ENCODE data around the gene BBS5.

BBS5 gene

GRCh38 chr2:169493360-169493759, 14.1 kb downstream of the BBS5 start:
- Histone ChIP-seq H3K9me3 (ENCODE audit: severe bottlenecking) (no peaks in the 10 kb centered on the region), H3K27ac (ENCODE audit: poor library complexity, severe bottlenecking) (no peak overlapping the region), H3K4me3 (ENCODE audit: severe bottlenecking) (no peak overlapping the region), H3K36me3 (ENCODE audit: low read depth) (peaks cover 5% of the 10 kb centered on the region), H3K4me1 (ENCODE audit: insufficient read depth, poor library complexity, severe bottlenecking) (no peaks in the 10 kb centered on the region), H3K27me3 (ENCODE audit: insufficient read depth, poor library complexity, severe bottlenecking) (no peaks in the 10 kb centered on the region)
- ATAC-seq (ENCODE audit: low read depth) (no peak), DNase-seq (ENCODE audit: low spot score) (no peak)
- TF ChIP-seq CTCF (IDR thresholded peaks at IDR 0.05; ENCODE audit: poor library complexity, severe bottlenecking): no peak

- H3K4me1 ChIP-seq (ENCODE audit: insufficient read depth, poor library complexity, severe bottlenecking): no peaks in the 10 kb centered on the region
- TF ChIP-seq CTCF (IDR thresholded peaks at IDR 0.05; ENCODE audit: poor library complexity, severe bottlenecking): no peak
These were observed 16.1 kb downstream of the BBS5 start for GRCh38 chr2:169495310-169495928.

GRCh38 chr2:169504651-169505050, 25.4 kb downstream of the BBS5 start:
- ATAC-seq (ENCODE audit: low read depth): no peak

More at GRCh38 chr2:169495310-169495928, 16.1 kb downstream of the BBS5 start:
- ATAC-seq (ENCODE audit: low read depth): no peak
- no peaks in the 10 kb centered on the region for H3K9me3 ChIP-seq (ENCODE audit: severe bottlenecking)
- H3K27me3 ChIP-seq (ENCODE audit: insufficient read depth, poor library complexity, severe bottlenecking): no peaks in the 10 kb centered on the region
- H3K27ac ChIP-seq (ENCODE audit: poor library complexity, severe bottlenecking): no peak overlapping the region
- H3K36me3 ChIP-seq (ENCODE audit: low read depth): peaks cover 5% of the 10 kb centered on the region; the same call in 1 of the 2 replicates
- H3K4me3 ChIP-seq (ENCODE audit: severe bottlenecking): no peak overlapping the region
- DNase-seq (ENCODE audit: low spot score): no peak

GRCh38 chr2:169507698-169508097, 28.4 kb downstream of the BBS5 start:
- peaks cover 7% of the 10 kb centered on the region for H3K36me3 ChIP-seq (ENCODE audit: low read depth)
- DNase-seq (ENCODE audit: low spot score): no peak
- H3K4me1 ChIP-seq (ENCODE audit: insufficient read depth, poor library complexity, severe bottlenecking): peaks cover 20% of the 10 kb centered on the region
- H3K27me3 ChIP-seq (ENCODE audit: insufficient read depth, poor library complexity, severe bottlenecking): no peaks in the 10 kb centered on the region
- no peak for TF ChIP-seq CTCF (IDR thresholded peaks at IDR 0.05; ENCODE audit: poor library complexity, severe bottlenecking)
- no peak overlapping the region for H3K27ac ChIP-seq (ENCODE audit: poor library complexity, severe bottlenecking)
- peaks cover 3% of the 10 kb centered on the region for H3K9me3 ChIP-seq (ENCODE audit: severe bottlenecking)
- peak; percentile 85 for ATAC-seq (ENCODE audit: low read depth)
- H3K4me3 ChIP-seq (ENCODE audit: severe bottlenecking): no peak overlapping the region

More at GRCh38 chr2:169504651-169505050, 25.4 kb downstream of the BBS5 start:
- no peak overlapping the region for H3K4me3 ChIP-seq (ENCODE audit: severe bottlenecking)
- no peak for DNase-seq (ENCODE audit: low spot score)
- H3K27ac ChIP-seq (ENCODE audit: poor library complexity, severe bottlenecking): no peak overlapping the region
- H3K27me3 ChIP-seq (ENCODE audit: insufficient read depth, poor library complexity, severe bottlenecking): no peaks in the 10 kb centered on the region
- TF ChIP-seq CTCF (IDR thresholded peaks at IDR 0.05; ENCODE audit: poor library complexity, severe bottlenecking): no peak
- peaks cover 3% of the 10 kb centered on the region for H3K9me3 ChIP-seq (ENCODE audit: severe bottlenecking)
- H3K4me1 ChIP-seq (ENCODE audit: insufficient read depth, poor library complexity, severe bottlenecking): peaks cover 20% of the 10 kb centered on the region
- peaks cover 7% of the 10 kb centered on the region for H3K36me3 ChIP-seq (ENCODE audit: low read depth)

GRCh38 chr2:169509298-169509885, 30.1 kb downstream of the BBS5 start, which contains the start of gene KLHL41:
Gene KLHL41 (plus strand): TSS chr2:169509702. CDS start chr2:169509779, 77 bp downstream.
- Histone ChIP-seq H3K27me3 (ENCODE audit: insufficient read depth, poor library complexity, severe bottlenecking) (no peaks in the 10 kb centered on the region), H3K4me3 (ENCODE audit: severe bottlenecking) (no peak within 1 kb of the TSS), H3K27ac (ENCODE audit: poor library complexity, severe bottlenecking) (no peak within 1 kb of the TSS), H3K9me3 (ENCODE audit: severe bottlenecking) (peaks cover 3% of the 10 kb centered on the region), H3K4me1 (ENCODE audit: insufficient read depth, poor library complexity, severe bottlenecking) (peaks cover 20% of the 10 kb centered on the region), H3K36me3 (ENCODE audit: low read depth) (peaks cover 3% of the 10 kb centered on the region; the same call in 1 of the 2 replicates)
- TF ChIP-seq CTCF (IDR thresholded peaks at IDR 0.05; ENCODE audit: poor library complexity, severe bottlenecking): no peak
- no peak for DNase-seq (ENCODE audit: low spot score)
- no peak for ATAC-seq (ENCODE audit: low read depth)
